Type B pancreatic cell (in vitro differentiated cells): Measurements from ENCODE around the gene CAMTA1. TPM values are rescaled to one million over a fixed set of nuclear protein-coding genes. Genes with fewer than 3 reads are reported as not detected.

Experiments used
- DNase-seq: peaks from one replicate; pipeline ENCODE4 v3.0.0; 2021; ENCODE audit warnings: mixed read lengths; ENCODE audit not compliant: unreplicated experiment; ENCODE audit errors: extremely low spot score
- H3K27ac Mint-ChIP-seq: 2 replicates; pipeline ENCODE4 v1.8.0; 2021; ENCODE audit warnings: mild to moderate bottlenecking, mixed read lengths
- H3K27me3 Mint-ChIP-seq: 2 replicates; pipeline ENCODE4 v1.8.0; 2021; ENCODE audit warnings: mixed read lengths
- H3K36me3 Mint-ChIP-seq: 2 replicates; pipeline ENCODE4 v1.8.0; 2021; ENCODE audit warnings: mixed read lengths
- H3K4me1 Mint-ChIP-seq: one replicate; pipeline ENCODE4 v1.8.0; 2021; ENCODE audit warnings: mixed read lengths; ENCODE audit not compliant: unreplicated experiment
- H3K4me3 Mint-ChIP-seq: 2 replicates; pipeline ENCODE4 v1.8.0; 2021; ENCODE audit warnings: mild to moderate bottlenecking, mixed read lengths
- H3K9me3 Mint-ChIP-seq: 2 replicates; pipeline ENCODE4 v1.8.0; 2021; ENCODE audit warnings: mixed read lengths
- CTCF ChIP-seq: fragments of 200-600 bp; sonication (generic); conservative IDR thresholded peaks from 2 replicates; pipeline ENCODE4 v1.5.0; 2021; ENCODE audit warnings: antibody characterized with exemption, mild to moderate bottlenecking
- total RNA-seq: library from RNA; stranded (reverse); gene quantifications from 2 replicates; pipeline ENCODE4 v1.2.1, GENCODE V29; 2021; ENCODE audit warnings: low replicate concordance

CAMTA1 gene
- total RNA-seq, 1 donor from 2014 or later = 82.5 TPM

- Mint-ChIP-seq H3K27ac (no peak overlapping the region), H3K9me3 (no peaks in the 10 kb centered on the region), H3K36me3 (peaks cover 23% of the 10 kb centered on the region), H3K4me3 (no peak overlapping the region), H3K4me1 (peaks cover 17% of the 10 kb centered on the region), H3K27me3 (no peaks in the 10 kb centered on the region)
- no peak for DNase-seq
- TF ChIP-seq CTCF = no peak
Measured at GRCh38 chr1:6861075-6861724, 75.9 kb downstream of the CAMTA1 start.

GRCh38 chr1:6862906-6863305 is 77.7 kb downstream of the CAMTA1 start:
- Mint-ChIP-seq H3K4me3 (no peak overlapping the region), H3K27me3 (no peaks in the 10 kb centered on the region), H3K9me3 (no peaks in the 10 kb centered on the region), H3K4me1 (peaks cover 27% of the 10 kb centered on the region), H3K36me3 (peaks cover 17% of the 10 kb centered on the region), H3K27ac (no peak overlapping the region)
- DNase-seq = no peak
- TF ChIP-seq CTCF = no peak

- H3K9me3 Mint-ChIP-seq = no peaks in the 10 kb centered on the region
- DNase-seq = no peak
- H3K27me3 Mint-ChIP-seq = no peaks in the 10 kb centered on the region
- peaks cover 40% of the 10 kb centered on the region for H3K4me1 Mint-ChIP-seq
- TF ChIP-seq CTCF = no peak
- H3K36me3 Mint-ChIP-seq = peaks cover 17% of the 10 kb centered on the region
- H3K4me3 Mint-ChIP-seq = no peak overlapping the region
- H3K27ac Mint-ChIP-seq = no peak overlapping the region
Measured at GRCh38 chr1:6864166-6864565, 78.9 kb downstream of the CAMTA1 start.

- no peaks in the 10 kb centered on the region for H3K9me3 Mint-ChIP-seq
- no peaks in the 10 kb centered on the region for H3K27me3 Mint-ChIP-seq
- no peak overlapping the region for H3K4me3 Mint-ChIP-seq
- no peak for TF ChIP-seq CTCF
- H3K36me3 Mint-ChIP-seq = peaks cover 11% of the 10 kb centered on the region
- H3K4me1 Mint-ChIP-seq = peaks cover 51% of the 10 kb centered on the region
- no peak for DNase-seq
- H3K27ac Mint-ChIP-seq = no peak overlapping the region
Measured at GRCh38 chr1:6866825-6867224, 81.6 kb downstream of the CAMTA1 start.

- Mint-ChIP-seq H3K4me3 (no peak overlapping the region), H3K27me3 (no peaks in the 10 kb centered on the region), H3K4me1 (peaks cover 51% of the 10 kb centered on the region), H3K36me3 (peaks cover 11% of the 10 kb centered on the region), H3K9me3 (no peaks in the 10 kb centered on the region), H3K27ac (no peak overlapping the region)
- TF ChIP-seq CTCF = no peak
- DNase-seq = no peak
Measured at GRCh38 chr1:6867321-6867720, 82.1 kb downstream of the CAMTA1 start.
